IPS-NIHi7 (cell line): ENCODE measurements around the gene PRKAG2.

Experiments used
- DNase-seq: peaks from one replicate; pipeline ENCODE4 v3.0.0; 2012; ENCODE audit warnings: mixed read lengths; ENCODE audit errors: extremely low spot score

The PRKAG2 gene

DNA sequence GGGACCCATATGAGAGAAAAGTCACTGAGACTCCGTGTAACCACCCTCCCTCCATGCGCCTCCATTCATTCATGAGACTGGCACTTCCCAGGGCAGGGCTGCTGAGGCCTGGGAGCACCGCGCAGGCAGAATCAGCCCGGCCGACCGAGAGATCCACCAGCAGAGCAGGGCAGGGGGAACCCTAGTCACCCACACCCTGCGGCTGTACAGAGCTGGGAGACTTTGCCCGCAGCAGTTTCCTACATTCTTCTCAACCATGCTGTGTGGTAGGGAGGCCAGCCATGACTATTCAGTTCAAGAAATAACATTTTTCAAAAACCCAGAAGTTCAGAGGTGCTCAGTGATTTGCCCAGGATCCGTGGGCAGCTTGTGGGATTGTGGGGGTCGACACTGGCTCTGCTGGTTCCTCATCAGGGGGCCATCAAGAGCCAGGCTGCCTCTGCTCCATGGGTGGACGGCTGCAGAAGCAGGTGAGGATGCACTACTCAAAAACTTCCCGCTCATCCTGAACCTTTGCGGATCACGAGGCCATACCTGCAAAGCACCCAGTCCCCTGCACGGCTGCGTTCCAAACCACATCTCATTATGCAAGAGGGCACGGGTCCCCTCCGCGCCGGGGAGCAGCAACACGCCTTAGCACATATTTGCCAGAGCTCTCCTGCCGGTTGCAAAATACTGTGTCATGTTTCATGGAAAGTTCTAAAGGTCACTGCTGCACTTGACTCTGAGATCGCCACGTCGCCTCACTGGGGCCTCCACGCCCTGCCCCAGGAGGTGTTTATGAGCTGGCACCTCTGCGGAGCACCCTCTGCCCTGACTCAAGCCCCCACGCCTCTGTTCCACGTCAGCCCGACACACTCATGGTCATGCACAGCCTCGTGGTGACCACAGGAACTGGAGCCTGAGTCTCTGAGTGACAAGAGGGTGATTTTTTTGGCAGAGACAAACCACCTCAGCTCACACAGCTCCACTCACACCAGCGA lies 132.0 kb downstream of the PRKAG2 start:
- no peak for DNase-seq

DNA sequence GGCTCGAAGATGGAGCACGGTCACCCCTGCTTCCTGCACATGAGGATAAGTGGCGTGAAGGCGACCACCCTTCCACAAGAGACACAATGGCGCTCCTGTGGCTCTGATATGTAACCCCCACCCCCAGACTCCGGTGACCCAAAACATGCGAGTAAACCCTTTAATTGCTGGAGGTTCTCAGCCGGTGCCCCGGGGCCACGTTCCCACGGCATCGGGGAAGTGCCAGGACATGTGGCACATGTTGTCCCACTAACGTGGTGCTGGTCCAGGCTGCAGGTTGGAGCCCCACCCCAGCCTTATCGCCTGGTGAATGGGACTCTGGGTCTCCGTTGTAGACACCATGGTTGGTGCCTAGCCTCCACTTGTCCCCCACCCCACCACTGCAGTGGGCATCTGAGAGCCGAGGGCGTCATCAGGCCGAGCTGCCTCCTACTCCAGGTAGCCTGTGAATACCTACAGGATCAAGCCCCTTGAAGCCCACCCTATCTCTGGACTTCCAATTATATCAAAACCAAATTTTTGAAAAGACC lies 132.8 kb downstream of the PRKAG2 start:
- no peak for DNase-seq

DNA sequence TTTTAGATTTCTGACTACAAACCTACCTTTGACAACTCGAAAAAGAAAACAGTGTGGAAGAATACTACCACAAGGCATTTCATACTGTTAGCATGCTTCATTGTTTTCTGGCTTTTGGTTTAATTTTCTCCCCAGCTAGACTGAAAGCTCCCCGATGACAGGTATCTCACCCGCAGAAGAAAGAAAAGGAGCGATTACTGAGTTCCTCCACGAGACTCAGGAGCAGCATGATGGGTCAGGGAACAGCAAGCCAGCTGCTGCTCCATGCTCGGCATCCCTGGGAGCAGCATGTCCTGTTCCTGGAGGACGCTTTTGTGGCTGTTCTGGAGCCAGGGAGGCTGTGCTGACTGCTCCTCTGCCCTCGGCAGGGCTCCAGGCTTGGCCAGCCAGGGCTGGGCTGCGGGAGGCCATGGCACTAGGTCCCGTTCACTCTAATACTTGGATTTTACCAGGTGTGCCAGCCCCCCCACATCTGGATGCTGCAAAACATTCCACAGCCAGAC lies 133.4 kb downstream of the PRKAG2 start:
- DNase-seq = no peak

DNA sequence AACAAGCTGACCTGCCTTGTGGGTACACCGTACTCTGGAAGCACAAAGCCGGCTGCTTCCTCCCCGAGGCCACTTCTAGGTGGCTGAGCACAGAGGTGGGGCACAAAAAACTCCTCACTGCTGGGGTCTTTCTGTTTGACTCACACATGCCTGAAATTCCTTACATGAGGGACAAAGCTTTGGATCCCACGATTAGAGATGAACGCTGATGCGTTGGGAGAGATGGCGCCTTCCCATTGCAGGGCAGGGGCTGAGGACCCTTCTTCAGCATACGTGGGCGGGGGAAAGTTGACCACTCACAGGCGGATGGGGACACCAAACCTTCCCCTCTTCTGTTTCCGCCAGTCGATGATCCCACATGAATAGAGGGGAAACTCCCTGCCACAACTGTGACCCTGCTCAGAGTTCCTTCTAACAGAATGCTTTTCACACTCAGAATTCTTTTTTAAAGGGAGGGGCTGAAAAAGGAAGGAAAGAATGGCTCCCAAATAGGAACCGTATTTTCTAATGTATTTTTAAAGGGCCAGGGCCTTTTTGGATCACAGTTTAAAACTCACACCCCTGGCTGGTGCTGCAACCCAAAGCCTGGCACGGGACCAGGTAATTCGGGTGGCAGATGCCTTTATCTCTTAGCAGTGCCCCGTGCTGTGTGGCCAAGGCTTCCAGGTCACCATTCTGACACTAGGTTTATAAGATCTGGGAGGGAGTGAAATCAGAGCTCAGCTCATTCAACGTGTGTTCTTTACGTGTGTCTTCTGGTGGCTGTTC lies 134.0 kb downstream of the PRKAG2 start:
- DNase-seq = peak; percentile 42

DNA sequence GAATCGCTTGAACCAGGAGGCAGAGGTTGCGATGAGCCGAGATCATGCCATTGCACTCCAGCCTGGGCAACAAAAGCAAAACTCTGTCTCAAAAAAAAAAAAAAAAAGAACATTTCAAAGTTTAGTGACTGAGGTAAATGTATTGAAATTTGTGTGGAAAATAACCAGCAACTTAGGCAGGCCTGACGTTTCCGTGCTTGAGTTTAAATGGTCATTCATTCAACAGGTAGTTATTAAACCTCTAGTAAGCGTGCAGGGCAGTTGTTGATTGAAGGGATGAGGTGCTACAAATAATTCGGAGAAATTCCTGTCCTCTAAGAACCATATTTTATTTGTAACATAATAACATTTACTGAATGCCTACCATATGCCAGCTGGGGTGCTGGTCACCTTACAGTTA lies 135.3 kb downstream of the PRKAG2 start:
- DNase-seq = no peak

DNA sequence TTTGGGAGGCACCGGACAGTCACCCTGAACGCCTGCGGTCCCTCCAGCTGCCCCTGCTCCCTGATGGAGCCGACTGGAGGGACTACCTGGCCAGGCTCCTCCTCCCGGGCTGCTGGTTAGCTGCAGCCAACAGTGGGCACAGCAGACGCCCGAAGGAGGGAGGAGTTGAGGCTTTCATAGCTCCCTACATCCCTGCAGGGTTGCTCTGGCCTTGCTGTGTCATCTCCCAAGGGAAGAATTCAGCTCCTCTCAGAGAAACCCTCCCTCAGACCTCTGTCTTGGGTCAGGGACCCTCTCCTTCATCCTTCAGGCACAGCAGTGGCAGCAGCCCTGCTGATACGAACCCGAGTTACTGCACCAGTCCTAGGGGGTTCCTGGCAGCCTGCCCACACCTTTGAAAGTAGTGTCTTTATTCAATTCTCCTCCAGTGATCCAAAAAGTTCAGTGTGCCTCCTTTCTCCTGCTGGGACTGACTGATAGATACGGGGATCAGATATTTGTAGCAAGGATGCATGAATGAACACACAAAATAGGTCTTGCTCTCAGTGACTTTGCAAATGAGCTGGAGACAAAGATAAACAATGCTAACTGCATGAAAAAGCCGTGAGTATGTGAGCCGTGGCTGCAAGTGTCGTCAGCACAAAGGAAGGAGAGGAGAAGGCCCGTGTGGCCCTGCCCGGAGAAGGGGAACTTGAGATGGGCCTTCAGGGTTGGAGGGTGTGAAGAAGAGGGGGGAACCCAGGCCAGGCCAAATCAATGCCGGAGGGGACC lies 136.6 kb downstream of the PRKAG2 start:
- no peak for DNase-seq

DNA sequence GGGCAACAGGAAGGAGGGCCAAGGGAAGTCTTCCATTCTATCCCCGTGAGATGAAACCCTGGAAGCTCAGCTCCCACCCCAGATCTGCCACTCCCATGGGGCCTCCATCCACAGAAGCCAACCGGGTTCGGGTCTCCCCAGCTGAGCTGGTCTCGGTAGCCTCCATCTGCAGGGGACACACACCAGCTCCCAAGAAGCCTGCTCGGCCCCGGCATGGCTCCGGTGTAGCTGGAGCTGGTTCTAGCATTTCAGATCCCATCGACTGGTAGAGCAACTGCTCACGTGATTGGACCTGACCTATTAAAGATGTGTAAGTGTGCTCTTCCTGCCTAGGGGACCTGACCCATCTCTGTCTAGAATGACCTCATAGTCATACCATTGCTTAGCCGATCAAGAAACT lies 138.0 kb downstream of the PRKAG2 start:
- no peak for DNase-seq

DNA sequence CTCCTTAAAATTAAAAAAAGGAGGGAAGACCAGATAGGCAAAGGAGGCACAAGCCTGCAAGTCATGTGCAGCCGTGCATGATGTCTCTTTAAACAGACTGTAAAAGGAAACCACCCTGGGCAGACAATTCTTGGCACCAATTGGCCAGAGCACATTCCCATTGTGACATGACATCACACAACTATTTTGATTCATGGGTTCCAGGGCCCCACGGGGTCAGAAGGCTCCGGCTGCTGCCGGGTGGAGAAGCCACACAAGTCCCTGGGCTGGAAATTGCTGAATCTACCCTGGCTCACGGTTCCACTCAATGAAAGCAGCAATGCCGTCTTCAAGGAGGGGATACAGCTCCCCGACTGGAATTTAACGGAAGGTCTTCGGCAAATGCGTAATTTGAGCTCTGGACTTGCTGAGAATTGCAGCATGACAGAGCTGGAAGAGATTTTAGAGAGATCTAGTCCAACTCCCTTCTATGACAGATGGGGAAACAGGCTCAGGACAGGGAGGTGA lies 140.5 kb downstream of the PRKAG2 start:
- peak; percentile 53 for DNase-seq

DNA sequence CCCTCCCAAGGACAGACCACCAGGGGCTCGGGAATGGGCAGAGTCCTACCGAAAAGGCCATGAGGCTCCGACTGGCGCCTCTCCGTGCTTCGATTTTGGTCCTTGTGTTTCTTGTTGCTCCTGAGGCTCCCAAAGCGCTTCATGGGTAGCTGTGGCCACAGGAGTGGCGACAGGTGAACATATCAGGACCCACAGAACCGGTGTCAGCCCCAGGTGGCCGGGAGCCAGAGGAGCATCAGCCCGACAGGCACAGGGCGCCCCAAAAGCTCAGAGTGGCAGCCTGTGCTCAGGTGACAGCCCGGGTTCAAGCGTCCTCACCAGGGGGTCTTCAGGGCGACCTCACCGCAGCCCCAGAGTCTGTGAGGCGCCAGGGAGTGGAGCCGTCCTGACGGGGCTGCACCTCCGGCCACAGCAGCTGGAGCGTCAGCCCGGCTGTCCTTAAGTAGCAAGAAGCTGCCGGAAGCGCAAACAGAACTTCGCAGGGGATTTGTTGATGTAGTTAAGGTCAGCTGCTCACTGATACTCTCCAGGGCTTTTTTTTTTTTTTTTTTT lies 141.0 kb downstream of the PRKAG2 start:
- no peak for DNase-seq

DNA sequence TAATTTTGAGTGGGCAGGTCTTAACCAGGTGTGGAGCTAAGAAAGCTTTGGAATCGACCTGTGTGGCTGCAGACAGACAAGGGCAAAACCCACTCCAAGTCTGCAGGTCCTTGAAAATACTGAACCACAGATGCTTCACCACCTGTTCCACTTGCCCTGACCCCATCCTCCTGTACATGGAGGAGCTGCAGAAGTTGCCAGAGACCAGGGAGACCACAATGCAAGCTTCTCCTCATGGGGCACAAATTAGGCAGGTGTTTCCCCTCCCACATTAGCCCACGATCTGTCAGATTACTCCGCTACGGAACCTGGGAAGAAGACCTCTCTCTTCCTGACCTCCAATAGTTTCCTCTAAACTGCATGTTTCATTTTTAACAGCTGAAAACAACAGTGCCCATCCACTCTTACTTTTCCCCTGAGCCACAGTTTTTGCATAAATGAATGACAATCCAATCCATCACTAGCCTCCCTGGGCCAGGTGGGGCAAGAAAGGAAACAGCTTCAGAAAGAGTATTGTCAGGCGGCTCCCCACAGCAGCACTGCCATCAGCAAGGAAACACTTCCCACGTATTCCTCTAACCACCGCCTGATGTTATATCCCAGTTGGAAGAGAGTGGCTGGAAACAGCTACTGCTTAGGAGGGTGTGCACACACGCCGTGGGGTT lies 141.6 kb downstream of the PRKAG2 start:
- no peak for DNase-seq

DNA sequence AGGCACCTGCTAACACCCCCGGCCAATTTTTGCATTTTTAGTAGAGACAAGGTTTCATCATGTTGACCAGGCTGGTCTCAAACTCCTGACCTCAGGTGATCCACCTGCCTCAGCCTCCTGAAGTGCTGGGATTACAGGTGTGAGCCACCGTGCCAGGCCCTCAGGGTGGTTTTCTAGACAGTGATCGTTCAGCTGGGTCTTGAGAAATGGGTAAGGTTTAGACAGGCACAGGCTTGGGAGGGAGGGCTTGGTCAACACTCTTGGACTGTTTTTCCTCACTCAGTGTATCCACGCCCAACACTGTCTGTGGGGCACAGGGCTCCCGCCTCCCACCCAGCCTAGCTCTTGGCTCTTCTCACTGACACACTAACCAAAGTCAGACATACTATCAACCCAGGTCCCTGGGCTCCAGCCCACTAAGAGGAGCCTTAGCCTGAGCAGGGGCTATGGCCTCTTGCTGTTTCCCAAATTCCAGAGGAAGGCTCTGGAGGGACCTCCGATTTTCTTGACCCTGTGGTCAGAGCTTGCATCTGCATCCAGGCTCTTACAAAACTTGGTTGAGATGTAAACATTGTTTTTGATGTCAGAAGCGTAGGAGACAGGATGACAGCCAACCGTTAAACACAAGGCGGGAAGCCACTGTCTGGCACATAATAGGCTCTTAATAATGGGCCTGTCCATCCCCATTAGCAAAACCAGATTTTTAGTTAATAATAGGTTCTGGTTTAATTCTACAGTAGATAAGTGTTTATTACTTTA lies 143.9 kb downstream of the PRKAG2 start:
- no peak for DNase-seq

DNA sequence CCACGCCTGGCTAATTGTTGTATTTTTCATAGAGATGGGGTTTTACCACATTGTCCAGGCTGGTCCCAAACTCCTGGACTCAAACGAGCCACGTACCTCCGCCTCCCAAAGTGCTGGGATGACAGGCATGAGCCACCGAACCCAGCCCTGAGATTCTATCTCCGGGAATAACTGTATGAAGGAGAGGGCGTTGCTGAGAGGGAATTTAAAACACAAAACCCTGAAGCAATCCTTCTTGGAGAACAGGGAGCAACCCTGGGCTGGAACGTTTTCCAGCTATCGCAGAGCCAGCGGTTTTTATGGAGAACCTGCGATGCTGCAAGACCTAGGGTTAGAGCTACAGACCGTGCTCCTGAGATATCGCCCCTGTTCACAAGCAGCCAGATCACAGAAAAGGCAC lies 144.6 kb downstream of the PRKAG2 start:
- no peak for DNase-seq

DNA sequence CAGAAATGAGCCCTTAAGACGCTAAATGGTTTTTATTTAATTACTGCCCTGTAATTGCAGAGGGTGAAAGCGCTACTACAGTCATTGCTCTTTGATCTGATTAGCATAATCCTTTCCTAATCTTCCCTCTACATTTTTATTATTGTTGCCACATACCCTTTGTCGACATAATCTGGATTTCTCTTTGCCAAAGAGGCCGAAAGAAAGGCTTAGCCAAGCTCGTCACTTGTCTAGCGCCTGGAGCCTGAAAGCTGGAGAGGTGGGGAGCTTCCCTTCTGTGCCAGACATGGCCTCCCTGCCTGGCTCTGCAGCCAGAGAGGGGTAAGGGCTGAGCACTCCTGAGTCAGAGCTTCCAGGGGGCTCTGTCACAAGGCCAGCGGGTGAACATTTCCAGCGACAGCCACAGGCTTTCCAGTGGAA lies 145.9 kb downstream of the PRKAG2 start:
- no peak for DNase-seq

DNA sequence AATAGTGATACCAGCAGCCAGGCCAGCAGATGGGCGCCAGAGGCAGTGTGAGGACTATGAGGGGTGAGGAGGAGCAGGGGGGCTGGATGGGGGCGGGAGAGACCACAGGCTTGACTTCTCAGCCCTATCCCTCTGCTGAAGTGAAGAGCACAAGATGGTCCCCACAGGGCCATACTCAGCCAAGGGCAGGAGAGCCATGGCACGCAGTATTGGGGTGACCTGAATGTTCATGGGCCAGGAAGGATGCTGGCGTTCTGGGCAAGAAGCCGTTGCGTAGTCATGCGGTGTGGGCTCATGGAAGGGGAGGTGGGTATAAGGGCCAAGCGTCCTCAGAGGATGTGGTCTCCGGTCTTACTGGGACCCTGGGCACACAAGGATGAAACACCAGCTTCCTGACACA lies 146.3 kb downstream of the PRKAG2 start:
- DNase-seq = no peak

DNA sequence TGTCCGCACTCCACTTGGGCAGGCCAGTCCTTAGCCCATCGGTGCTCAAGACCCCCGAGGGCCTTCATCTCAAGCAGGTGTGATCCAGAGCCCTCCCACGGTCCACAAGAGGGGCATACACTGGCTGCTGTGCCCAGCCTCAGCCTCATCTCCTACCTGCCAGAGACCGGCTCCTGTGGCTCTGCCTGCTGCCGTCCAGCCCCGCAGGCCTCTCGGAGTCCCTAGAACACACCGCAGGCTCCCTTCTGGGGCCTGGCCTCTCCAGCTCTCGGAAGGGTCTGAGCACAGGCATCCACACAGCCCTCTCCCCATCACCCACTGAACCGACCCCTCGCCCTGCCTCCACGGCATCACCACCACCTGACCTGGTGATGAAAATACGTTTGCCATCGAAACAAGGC lies 147.4 kb downstream of the PRKAG2 start:
- no peak for DNase-seq

DNA sequence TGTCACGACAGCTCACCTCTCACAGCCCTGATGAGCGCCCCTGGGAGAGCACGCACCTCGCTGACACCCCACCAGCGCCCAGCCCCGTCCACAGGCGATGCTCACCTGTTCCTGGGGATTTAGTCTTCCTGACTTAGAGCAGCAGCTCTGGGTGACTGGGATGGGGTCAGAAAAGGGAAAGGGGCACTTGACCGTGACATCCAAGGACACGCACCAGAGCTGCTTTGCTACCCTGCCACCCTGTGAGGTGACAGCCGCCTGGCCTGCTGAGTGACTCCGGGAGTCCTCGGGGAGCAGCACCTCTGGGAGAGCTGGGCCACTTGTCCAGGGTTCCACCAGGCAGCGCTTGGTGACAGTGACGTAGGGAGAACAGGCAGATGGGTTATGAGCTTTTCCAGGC lies 148.2 kb downstream of the PRKAG2 start:
- no peak for DNase-seq

DNA sequence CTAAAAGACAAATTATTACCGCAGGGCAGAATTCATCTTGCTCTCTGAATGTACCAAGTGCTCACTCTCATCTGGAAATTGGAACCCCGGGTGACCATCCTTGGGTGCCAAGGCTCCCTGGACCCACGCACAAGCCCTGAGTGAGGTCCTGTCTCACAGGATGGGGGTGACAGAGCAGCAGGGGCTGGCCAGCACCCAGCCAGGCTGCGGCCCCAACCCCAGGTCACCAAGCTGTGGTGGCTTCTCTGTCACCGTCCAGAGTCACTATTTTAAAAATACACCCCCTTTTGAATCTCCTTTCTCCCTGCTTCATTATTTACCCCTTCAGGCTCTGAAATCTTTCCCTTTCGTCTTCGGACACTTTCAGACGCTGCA lies 148.6 kb downstream of the PRKAG2 start:
- DNase-seq = no peak

DNA sequence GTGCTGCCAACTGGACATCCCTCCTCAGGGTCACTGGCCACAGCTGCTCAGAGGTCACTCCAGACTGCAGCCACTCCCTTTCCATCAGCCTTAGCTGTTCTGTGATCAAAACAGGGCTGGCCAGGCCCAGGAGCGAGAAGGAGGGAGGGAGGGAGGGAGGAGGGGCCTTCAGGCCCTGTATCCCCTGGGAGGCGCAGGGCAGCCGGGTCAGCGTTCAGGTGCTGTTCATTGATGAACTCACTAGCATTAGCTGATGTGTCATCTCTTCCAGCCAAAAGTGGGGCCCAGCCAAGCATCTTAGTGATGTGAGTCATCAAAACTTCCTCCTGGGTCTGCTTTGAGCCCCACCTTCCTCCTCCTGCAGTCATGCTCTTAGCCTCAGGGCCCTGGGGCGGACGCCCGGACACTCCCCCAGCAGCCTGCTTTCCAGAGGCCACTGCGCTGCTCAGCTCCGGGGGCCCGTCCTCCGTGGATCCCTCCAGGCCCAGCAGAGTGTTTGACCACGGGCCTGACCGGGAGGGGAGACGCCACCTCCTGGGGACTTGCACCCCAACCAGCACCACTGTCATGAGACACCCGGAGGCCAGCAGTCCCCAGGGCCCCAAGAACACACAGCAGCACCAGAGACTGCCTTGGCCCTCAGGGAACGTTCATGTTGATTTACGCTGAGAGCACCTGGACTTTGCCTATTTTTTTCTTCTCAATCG lies 149.2 kb downstream of the PRKAG2 start:
- DNase-seq = peak; percentile 51
